GM19025 (cell line): Measurements from ENCODE around the gene YTHDC2.
"Not testable (repeated sequence)": the region's sequence is repeated elsewhere in the genome, so short reads cannot be mapped to it uniquely, and the experiment has no call there.

Experiments
- ATAC-seq: cut with Tn5 transposase; IDR thresholded peaks from one replicate; pipeline ENCODE4 v1.9.1; 2021; ENCODE audit warnings: mild to moderate bottlenecking, low read depth, moderate library complexity; ENCODE audit not compliant: unreplicated experiment

Gene YTHDC2

GRCh38 chr5:113600255-113600905, 86.9 kb downstream of the YTHDC2 start:
- no peak for ATAC-seq

- ATAC-seq = no peak
Observed at GRCh38 chr5:113601423-113601822, 87.9 kb downstream of the YTHDC2 start.

GRCh38 chr5:113603246-113603645, 89.8 kb downstream of the YTHDC2 start:
- ATAC-seq = not testable (repeated sequence)

GRCh38 chr5:113606298-113607134, 93.0 kb downstream of the YTHDC2 start:
- peak; percentile 74 for ATAC-seq

GRCh38 chr5:113607361-113607760, 93.9 kb downstream of the YTHDC2 start:
- no peak for ATAC-seq

- no peak for ATAC-seq
Observed at GRCh38 chr5:113608113-113608596, 94.7 kb downstream of the YTHDC2 start.

GRCh38 chr5:113612060-113612496, 98.6 kb downstream of the YTHDC2 start:
- ATAC-seq = no peak

GRCh38 chr5:113614191-113614590, 100.7 kb downstream of the YTHDC2 start:
- no peak for ATAC-seq

GRCh38 chr5:113615708-113616107, 102.2 kb downstream of the YTHDC2 start:
- ATAC-seq = no peak

GRCh38 chr5:113617191-113617796, 103.8 kb downstream of the YTHDC2 start:
- ATAC-seq = no peak

GRCh38 chr5:113632996-113633395, 119.5 kb downstream of the YTHDC2 start:
- ATAC-seq = no peak

- ATAC-seq = no peak
Observed at GRCh38 chr5:113634957-113635356, 121.5 kb downstream of the YTHDC2 start.

- ATAC-seq = no peak
Observed at GRCh38 chr5:113641715-113642114, 128.2 kb downstream of the YTHDC2 start.
